Measurements from ENCODE around the gene TIGAR.

DNA sequence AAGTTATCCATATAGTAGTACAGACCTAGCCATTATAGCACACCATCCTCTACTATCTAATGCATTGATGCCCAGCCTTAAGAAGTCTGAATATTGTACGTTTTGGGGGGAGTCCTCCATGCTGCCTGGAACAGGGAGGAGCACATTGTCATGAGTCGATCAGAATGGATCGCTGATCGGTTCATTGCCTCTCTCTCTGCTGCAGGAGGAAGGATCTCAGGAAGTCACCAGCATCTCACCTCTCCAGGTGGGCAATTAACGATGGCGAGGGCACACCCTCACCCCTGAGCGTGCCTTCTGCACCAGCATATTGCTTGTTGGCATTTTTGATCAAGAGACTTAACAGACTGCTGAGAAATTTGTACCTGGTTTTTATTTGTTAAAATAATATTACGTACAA is 35.9 kb upstream of the TIGAR start:
- no peak for TF ChIP-seq ZFP3 (CRISPR knock-in tag; IDR thresholded peaks at IDR 0.05)
- TF ChIP-seq, protein P1, sequence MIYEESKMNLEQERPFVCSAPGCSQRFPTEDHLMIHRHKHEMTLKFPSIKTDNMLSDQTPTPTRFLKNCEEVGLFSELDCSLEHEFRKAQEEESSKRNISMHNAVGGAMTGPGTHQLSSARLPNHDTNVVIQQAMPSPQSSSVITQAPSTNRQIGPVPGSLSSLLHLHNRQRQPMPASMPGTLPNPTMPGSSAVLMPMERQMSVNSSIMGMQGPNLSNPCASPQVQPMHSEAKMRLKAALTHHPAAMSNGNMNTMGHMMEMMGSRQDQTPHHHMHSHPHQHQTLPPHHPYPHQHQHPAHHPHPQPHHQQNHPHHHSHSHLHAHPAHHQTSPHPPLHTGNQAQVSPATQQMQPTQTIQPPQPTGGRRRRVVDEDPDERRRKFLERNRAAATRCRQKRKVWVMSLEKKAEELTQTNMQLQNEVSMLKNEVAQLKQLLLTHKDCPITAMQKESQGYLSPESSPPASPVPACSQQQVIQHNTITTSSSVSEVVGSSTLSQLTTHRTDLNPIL (CRISPR knock-in tag; IDR thresholded peaks at IDR 0.05; ENCODE audit: low read depth) = no peak
- TF ChIP-seq ARNTL (CRISPR knock-in tag; IDR thresholded peaks at IDR 0.05; ENCODE audit: borderline replicate concordance, low read depth) = no peak
- TF ChIP-seq, protein P2, sequence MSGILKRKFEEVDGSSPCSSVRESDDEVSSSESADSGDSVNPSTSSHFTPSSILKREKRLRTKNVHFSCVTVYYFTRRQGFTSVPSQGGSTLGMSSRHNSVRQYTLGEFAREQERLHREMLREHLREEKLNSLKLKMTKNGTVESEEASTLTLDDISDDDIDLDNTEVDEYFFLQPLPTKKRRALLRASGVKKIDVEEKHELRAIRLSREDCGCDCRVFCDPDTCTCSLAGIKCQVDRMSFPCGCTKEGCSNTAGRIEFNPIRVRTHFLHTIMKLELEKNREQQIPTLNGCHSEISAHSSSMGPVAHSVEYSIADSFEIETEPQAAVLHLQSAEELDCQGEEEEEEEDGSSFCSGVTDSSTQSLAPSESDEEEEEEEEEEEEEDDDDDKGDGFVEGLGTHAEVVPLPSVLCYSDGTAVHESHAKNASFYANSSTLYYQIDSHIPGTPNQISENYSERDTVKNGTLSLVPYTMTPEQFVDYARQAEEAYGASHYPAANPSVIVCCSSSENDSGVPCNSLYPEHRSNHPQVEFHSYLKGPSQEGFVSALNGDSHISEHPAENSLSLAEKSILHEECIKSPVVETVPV (CRISPR knock-in tag; IDR thresholded peaks at IDR 0.05) = no peak
- TF ChIP-seq, protein P3, sequence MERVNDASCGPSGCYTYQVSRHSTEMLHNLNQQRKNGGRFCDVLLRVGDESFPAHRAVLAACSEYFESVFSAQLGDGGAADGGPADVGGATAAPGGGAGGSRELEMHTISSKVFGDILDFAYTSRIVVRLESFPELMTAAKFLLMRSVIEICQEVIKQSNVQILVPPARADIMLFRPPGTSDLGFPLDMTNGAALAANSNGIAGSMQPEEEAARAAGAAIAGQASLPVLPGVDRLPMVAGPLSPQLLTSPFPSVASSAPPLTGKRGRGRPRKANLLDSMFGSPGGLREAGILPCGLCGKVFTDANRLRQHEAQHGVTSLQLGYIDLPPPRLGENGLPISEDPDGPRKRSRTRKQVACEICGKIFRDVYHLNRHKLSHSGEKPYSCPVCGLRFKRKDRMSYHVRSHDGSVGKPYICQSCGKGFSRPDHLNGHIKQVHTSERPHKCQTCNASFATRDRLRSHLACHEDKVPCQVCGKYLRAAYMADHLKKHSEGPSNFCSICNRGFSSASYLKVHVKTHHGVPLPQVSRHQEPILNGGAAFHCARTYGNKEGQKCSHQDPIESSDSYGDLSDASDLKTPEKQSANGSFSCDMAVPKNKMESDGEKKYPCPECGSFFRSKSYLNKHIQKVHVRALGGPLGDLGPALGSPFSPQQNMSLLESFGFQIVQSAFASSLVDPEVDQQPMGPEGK (CRISPR knock-in tag; IDR thresholded peaks at IDR 0.05; ENCODE audit: borderline replicate concordance) = no peak
- no peak for TF ChIP-seq ISL1 (CRISPR knock-in tag; IDR thresholded peaks at IDR 0.05)
- no peak for TF ChIP-seq RARB (CRISPR knock-in tag; IDR thresholded peaks at IDR 0.05)
- TF ChIP-seq, protein P4, sequence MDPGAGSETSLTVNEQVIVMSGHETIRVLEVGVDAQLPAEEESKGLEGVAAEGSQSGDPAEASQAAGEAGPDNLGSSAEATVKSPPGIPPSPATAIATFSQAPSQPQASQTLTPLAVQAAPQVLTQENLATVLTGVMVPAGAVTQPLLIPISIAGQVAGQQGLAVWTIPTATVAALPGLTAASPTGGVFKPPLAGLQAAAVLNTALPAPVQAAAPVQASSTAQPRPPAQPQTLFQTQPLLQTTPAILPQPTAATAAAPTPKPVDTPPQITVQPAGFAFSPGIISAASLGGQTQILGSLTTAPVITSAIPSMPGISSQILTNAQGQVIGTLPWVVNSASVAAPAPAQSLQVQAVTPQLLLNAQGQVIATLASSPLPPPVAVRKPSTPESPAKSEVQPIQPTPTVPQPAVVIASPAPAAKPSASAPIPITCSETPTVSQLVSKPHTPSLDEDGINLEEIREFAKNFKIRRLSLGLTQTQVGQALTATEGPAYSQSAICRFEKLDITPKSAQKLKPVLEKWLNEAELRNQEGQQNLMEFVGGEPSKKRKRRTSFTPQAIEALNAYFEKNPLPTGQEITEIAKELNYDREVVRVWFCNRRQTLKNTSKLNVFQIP (CRISPR knock-in tag; IDR thresholded peaks at IDR 0.05; ENCODE audit: borderline replicate concordance, low read depth) = no peak
- TF ChIP-seq ZNF70 (CRISPR knock-in tag; IDR thresholded peaks at IDR 0.05) = no peak
- TF ChIP-seq PPARA (CRISPR knock-in tag; IDR thresholded peaks at IDR 0.05; ENCODE audit: borderline replicate concordance) = no peak
- TF ChIP-seq ZFP30 (CRISPR knock-in tag; IDR thresholded peaks at IDR 0.05) = no peak
- no peak for TF ChIP-seq GLIS3 (CRISPR knock-in tag; IDR thresholded peaks at IDR 0.05)
